ENCODE data around the gene MYH10.

GRCh38 chr17:8441690-8442089 lies 188.8 kb downstream of the MYH10 start:
- TF ChIP-seq ZFP30 (CRISPR knock-in tag; IDR thresholded peaks at IDR 0.05) (no peak), ZFP3 (CRISPR knock-in tag; IDR thresholded peaks at IDR 0.05) (no peak), POU6F1 (CRISPR knock-in tag; IDR thresholded peaks at IDR 0.05; ENCODE audit: borderline replicate concordance, low read depth) (no peak), ZNF70 (CRISPR knock-in tag; IDR thresholded peaks at IDR 0.05) (no peak), ARNTL (CRISPR knock-in tag; IDR thresholded peaks at IDR 0.05; ENCODE audit: borderline replicate concordance, low read depth) (no peak), RARB (CRISPR knock-in tag; IDR thresholded peaks at IDR 0.05) (no peak), PPARA (CRISPR knock-in tag; IDR thresholded peaks at IDR 0.05; ENCODE audit: borderline replicate concordance) (no peak), ZNF8 (CRISPR knock-in tag; IDR thresholded peaks at IDR 0.05) (no peak), ISL1 (CRISPR knock-in tag; IDR thresholded peaks at IDR 0.05) (no peak), PATZ1 (CRISPR knock-in tag; IDR thresholded peaks at IDR 0.05; ENCODE audit: borderline replicate concordance) (no peak), CSRNP3 (CRISPR knock-in tag; IDR thresholded peaks at IDR 0.05) (no peak), SNAI2 (CRISPR knock-in tag; IDR thresholded peaks at IDR 0.05) (no peak)
